Tibial artery (tissue), 4 donors: ENCODE measurements around the gene FAM83D.
A peak's percentile ranks its signal among the peaks of the same experiment; 100 is the strongest.

ENCODE experiments used
- DNase-seq, 2 donors: peaks; one replicate each; pipeline ENCODE4 v3.0.0-alpha.2; 2019
- H3K27ac ChIP-seq, 2 donors: fragments of 200-600 bp; sonication (generic) in 1 of 2; 1 replicate in 1 of 2; 2 replicates in 1 of 2; pipeline ENCODE4 v1.5.1; 2018 to 2019; ENCODE audit warnings: mild to moderate bottlenecking in 1 of 2
- H3K27me3 ChIP-seq, 2 donors: fragments of 200-600 bp; sonication (generic) in 1 of 2; one replicate each; pipeline versions ENCODE4 v1.5.1 to v1.6.0; 2016 to 2019
- H3K36me3 ChIP-seq, 3 donors: fragments of 200-600 bp; sonication (generic) in 2 of 3; one replicate each; pipeline ENCODE4 v1.5.1; 2016 to 2019; ENCODE audit warnings: mild to moderate bottlenecking in 2 of 3
- H3K4me1 ChIP-seq, 4 donors: fragments of 200-600 bp; sonication (generic) in 2 of 4; 1 replicate in 3 of 4; 2 replicates in 1 of 4; pipeline ENCODE4 v1.5.1; 2016 to 2019
- H3K4me3 ChIP-seq, 2 donors: fragments of 200-600 bp; sonication (generic) in 1 of 2; 1 replicate in 1 of 2; 2 replicates in 1 of 2; pipeline ENCODE4 v1.5.1; 2018 to 2019; ENCODE audit warnings: mild to moderate bottlenecking in 2 of 2
- H3K9me3 ChIP-seq, 3 donors: fragments of 200-600 bp; sonication (generic) in 1 of 3; one replicate each; pipeline ENCODE4 v1.5.1; 2016 to 2019
- CTCF ChIP-seq, 2 experiments: fragments of 200-600 bp in 1 of 2; fragments of 450-650 bp in 1 of 2; IDR thresholded peaks; one replicate each; pipeline ENCODE4 v1.5.1; 2017 to 2019; ENCODE audit warnings: antibody characterized with exemption in 2 of 2, mild to moderate bottlenecking in 1 of 2, moderate library complexity in 1 of 2
- intact Hi-C: fragments of 100-400 bp; cut with DNase I; formaldehyde crosslinking; loops from one replicate; pipeline ENCODE4 v1.15.0; 2023; ENCODE audit warnings: low total_unique reads

FAM83D gene

GRCh38 chr20:38985603-38986170 lies 59.5 kb downstream of the FAM83D start:
- Histone ChIP-seq H3K27ac (peak overlapping the region; percentile 54 to 61), H3K4me1 (peaks cover 0 to 28% (median 8%) of the 10 kb centered on the region in 4 donors), H3K4me3 (no peak overlapping the region), H3K9me3 (no peaks in the 10 kb centered on the region), H3K36me3 (peaks cover 14 to 23% (median 18%) of the 10 kb centered on the region in 3 donors), H3K27me3 (no peaks in the 10 kb centered on the region)
- no peak for TF ChIP-seq CTCF (IDR thresholded peaks at IDR 0.05)
- intact Hi-C loops, result no loop called here
- DNase-seq, result no peak

GRCh38 chr20:38986663-38987062 lies 60.4 kb downstream of the FAM83D start:
- Histone ChIP-seq H3K4me3 (no peak overlapping the region), H3K36me3 (peaks cover 21 to 30% (median 26%) of the 10 kb centered on the region in 3 donors), H3K4me1 (peaks cover 0 to 28% (median 8%) of the 10 kb centered on the region in 4 donors), H3K27ac (peak overlapping the region; percentile 54 to 61), H3K27me3 (no peaks in the 10 kb centered on the region), H3K9me3 (no peaks in the 10 kb centered on the region)
- intact Hi-C loops, result no loop called here
- no peak for DNase-seq
- peak in 1 of 2 experiments; percentile 5 for TF ChIP-seq CTCF (IDR thresholded peaks at IDR 0.05)

GRCh38 chr20:38987777-38988176 lies 61.6 kb downstream of the FAM83D start:
- Histone ChIP-seq H3K36me3 (peaks cover 29 to 34% (median 29%) of the 10 kb centered on the region in 3 donors), H3K9me3 (no peaks in the 10 kb centered on the region), H3K4me1 (peaks cover 0 to 28% (median 8%) of the 10 kb centered on the region in 4 donors), H3K4me3 (no peak overlapping the region), H3K27me3 (no peaks in the 10 kb centered on the region), H3K27ac (peak overlapping the region in 1 of 2 donors; percentile 54)
- TF ChIP-seq CTCF (IDR thresholded peaks at IDR 0.05), result no peak
- intact Hi-C loops, result no loop called here
- no peak for DNase-seq

- H3K4me3 ChIP-seq, result no peak overlapping the region
- peaks cover 31 to 50% (median 34%) of the 10 kb centered on the region in 3 donors for H3K36me3 ChIP-seq
- H3K27me3 ChIP-seq, result no peaks in the 10 kb centered on the region
- no peak for TF ChIP-seq CTCF (IDR thresholded peaks at IDR 0.05)
- no peak for DNase-seq
- H3K4me1 ChIP-seq, result peaks cover 0 to 15% (median 2%) of the 10 kb centered on the region in 4 donors
- intact Hi-C loops, result no loop called here
- H3K9me3 ChIP-seq, result no peaks in the 10 kb centered on the region
- H3K27ac ChIP-seq, result no peak overlapping the region
These were observed 64.5 kb downstream of the FAM83D start for GRCh38 chr20:38990728-38991127.

GRCh38 chr20:38991814-38992704 lies 65.8 kb downstream of the FAM83D start:
- intact Hi-C loops, result no loop called here
- TF ChIP-seq CTCF (IDR thresholded peaks at IDR 0.05), result no peak
- Histone ChIP-seq H3K4me1 (peaks cover 0 to 2% (median 0%) of the 10 kb centered on the region in 4 donors), H3K4me3 (no peak overlapping the region), H3K9me3 (no peaks in the 10 kb centered on the region), H3K27me3 (no peaks in the 10 kb centered on the region), H3K36me3 (peaks cover 36 to 62% (median 46%) of the 10 kb centered on the region in 3 donors), H3K27ac (no peak overlapping the region)
- no peak for DNase-seq
